Stomach (tissue), 9 donors: Measurements from ENCODE around the gene LTB. TPM values are rescaled to one million over a fixed set of nuclear protein-coding genes. Genes with fewer than 3 reads are reported as not detected.

ENCODE experiments used
- DNase-seq, 2 donors: peaks; one replicate each; pipeline versions ENCODE4 v3.0.0 to v3.0.0-alpha.2; 2013 to 2019
- H3K27ac ChIP-seq, 5 donors: fragments of 200-600 bp in 4 of 5; sonication (generic) in 4 of 5; one replicate each; pipeline ENCODE4 v1.5.1; 2013 to 2019; ENCODE audit warnings: mild to moderate bottlenecking in 1 of 5, moderate library complexity in 1 of 5
- H3K27me3 ChIP-seq, 3 donors: fragments of 200-600 bp; sonication (generic); one replicate each; pipeline ENCODE4 v1.5.1; 2017 to 2019; ENCODE audit warnings: mixed run types in 1 of 3
- H3K36me3 ChIP-seq, 4 donors: fragments of 200-600 bp; sonication (generic); 1 replicate in 3 of 4; 2 replicates in 1 of 4; pipeline ENCODE4 v1.5.1; 2016 to 2019
- H3K4me1 ChIP-seq, 4 donors: fragments of 200-600 bp; sonication (generic); one replicate each; pipeline ENCODE4 v1.5.1; 2016 to 2019
- H3K4me3 ChIP-seq, 4 donors: fragments of 200-600 bp; sonication (generic) in 3 of 4; one replicate each; pipeline ENCODE4 v1.5.1; 2016 to 2019; ENCODE audit warnings: mild to moderate bottlenecking in 1 of 4
- H3K9me3 ChIP-seq, 4 donors: fragments of 200-600 bp; sonication (generic); one replicate each; pipeline ENCODE4 v1.5.1; 2016 to 2019
- CTCF ChIP-seq, 7 experiments: fragments of 450-650 bp in 4 of 7; fragments of 200-600 bp in 3 of 7; sonication (generic) in 3 of 7; IDR thresholded peaks; one replicate each; pipeline ENCODE4 v1.5.1; 2016 to 2019; ENCODE audit warnings: antibody characterized with exemption in 7 of 7, control low read depth in 2 of 7, mild to moderate bottlenecking in 1 of 7
- EP300 ChIP-seq: sonication (generic); formaldehyde crosslinking; IDR thresholded peaks from one replicate; pipeline ENCODE4 v1.6.1; 2017; ENCODE audit warnings: antibody characterized with exemption
- POLR2A ChIP-seq, 4 donors: fragments of 450-650 bp; IDR thresholded peaks; one replicate each; pipeline ENCODE4 v1.6.1; 2016; ENCODE audit warnings: antibody characterized with exemption in 4 of 4, control low read depth in 2 of 4, mild to moderate bottlenecking in 1 of 4, moderate library complexity in 1 of 4
- POLR2AphosphoS5 ChIP-seq, 3 donors: sonication (generic); formaldehyde crosslinking; IDR thresholded peaks; one replicate each; pipeline ENCODE4 v1.6.1; 2016; ENCODE audit warnings: antibody characterized with exemption in 3 of 3
- WGBS, 5 donors: extraction: QIAGEN DNeasy Blood & Tissue Kit in 3 of 5; methylation state at CpG; one replicate each; pipeline versions ENCODE4 v1.1.5 to v1.1.7; 2013 to 2018; 5-methylcytosine and 5-hydroxymethylcytosine counted together
- intact Hi-C: fragments of 100-400 bp; cut with DNase I; formaldehyde crosslinking; loops from one replicate; pipeline ENCODE4 v1.15.1; 2023; ENCODE audit warnings: low total_unique reads
- polyA plus RNA-seq, 3 donors: library from polyadenylated mRNA; stranded (reverse); fragments of 200-250 nt; gene quantifications; one replicate each; pipeline ENCODE4 v1.2.3, GENCODE V29; 2013
- total RNA-seq, 5 donors: library from RNA; depleted of rRNA; stranded (reverse); fragments of >200 nt; gene quantifications; one replicate each; pipeline versions ENCODE4 v1.1.0 to v1.2.3, GENCODE V29; 2014 to 2016
- donor health status: healthy with polysubstance abuse.
- donor health status: Bipolar disorder and iron deficiency.
- donor health status: healthy.

Gene LTB
- total and polyA plus RNA-seq, 8 donors, result 4.2 to 13.4 (median 6.9) TPM; not detected in 4

GRCh38 chr6:31614684-31615578 is 32.7 kb upstream of the LTB start, which contains the start of gene AIF1:
TSS of gene AIF1 (plus strand) at chr6:31615234. CDS start at chr6:31615330, 96 bp downstream.
- no peak for DNase-seq
- intact Hi-C loops, result no loop called here
- Histone ChIP-seq H3K4me3 (peak within 1 kb of the TSS in 3 of 4 donors; percentile 3 to 31 (median 27)), H3K27ac (peak within 1 kb of the TSS in 4 of 5 donors; percentile 18 to 67 (median 36)), H3K27me3 (no peaks in the 10 kb centered on the region), H3K9me3 (no peaks in the 10 kb centered on the region), H3K4me1 (peaks cover 0 to 7% (median 0%) of the 10 kb centered on the region in 4 donors), H3K36me3 (no peaks in the 10 kb centered on the region)
- WGBS, 5 donors, result 49 to 61% (median 58%) methylated on average over 6 of the region's 6 CpGs
- TF ChIP-seq CTCF (IDR thresholded peaks at IDR 0.05) (no peak), POLR2A (IDR thresholded peaks at IDR 0.05) (no peak)

GRCh38 chr6:31614075-31614619 is 31.9 kb upstream of the LTB start:
- TF ChIP-seq POLR2A (IDR thresholded peaks at IDR 0.05) (no peak), EP300 (no peak), CTCF (IDR thresholded peaks at IDR 0.05) (no peak), POLR2AphosphoS5 (IDR thresholded peaks at IDR 0.05) (no peak)
- intact Hi-C loops, result no loop called here
- Histone ChIP-seq H3K36me3 (no peaks in the 10 kb centered on the region), H3K27me3 (no peaks in the 10 kb centered on the region), H3K4me3 (no peak overlapping the region), H3K9me3 (no peaks in the 10 kb centered on the region), H3K27ac (peak overlapping the region in 2 of 5 donors; percentile 43 to 67), H3K4me1 (peaks cover 0 to under 1% (median 0%) of the 10 kb centered on the region in 4 donors)
- DNase-seq, result no peak
- 65 to 82% (median 77%) methylated on average over 7 to 8 of the region's 8 CpGs for WGBS, 5 donors

- WGBS, 5 donors, result 77 to 94% (median 86%) methylated on average over 4 of the region's 4 CpGs
- Histone ChIP-seq H3K9me3 (no peaks in the 10 kb centered on the region), H3K27ac (no peak overlapping the region), H3K27me3 (no peaks in the 10 kb centered on the region), H3K36me3 (no peaks in the 10 kb centered on the region), H3K4me3 (no peak overlapping the region), H3K4me1 (no peaks in the 10 kb centered on the region)
- TF ChIP-seq EP300, result no peak
- no peak for TF ChIP-seq POLR2A (IDR thresholded peaks at IDR 0.05)
- TF ChIP-seq CTCF (IDR thresholded peaks at IDR 0.05), result no peak
- TF ChIP-seq POLR2AphosphoS5 (IDR thresholded peaks at IDR 0.05), result no peak
- no peak for DNase-seq
- intact Hi-C loops, result no loop called here
These were observed 28.7 kb upstream of the LTB start for GRCh38 chr6:31610968-31611367.

- DNase-seq, result no peak
- H3K4me3 ChIP-seq, result no peak overlapping the region
- TF ChIP-seq POLR2AphosphoS5 (IDR thresholded peaks at IDR 0.05) (no peak), EP300 (no peak), CTCF (IDR thresholded peaks at IDR 0.05) (no peak), POLR2A (IDR thresholded peaks at IDR 0.05) (no peak)
- H3K27me3 ChIP-seq, result no peaks in the 10 kb centered on the region
- 54 to 69% (median 57%) methylated on average over 5 to 8 of the region's 8 CpGs for WGBS, 5 donors
- intact Hi-C loops, result no loop called here
- no peaks in the 10 kb centered on the region for H3K4me1 ChIP-seq
- no peaks in the 10 kb centered on the region for H3K9me3 ChIP-seq
- no peak overlapping the region for H3K27ac ChIP-seq
- H3K36me3 ChIP-seq, result no peaks in the 10 kb centered on the region
These were observed 27.5 kb upstream of the LTB start for GRCh38 chr6:31609519-31610406.
